Testis (tissue), 3 donors: ENCODE results near the gene ARHGAP30. TPM values are rescaled to one million over a fixed set of nuclear protein-coding genes. Genes with fewer than 3 reads are reported as not detected.

Experiments used
- DNase-seq: peaks from one replicate; pipeline ENCODE4 v3.0.0-alpha.2; 2019
- H3K27ac ChIP-seq, 2 donors: fragments of 200-600 bp; sonication (generic); one replicate each; pipeline ENCODE4 v1.5.1; 2019
- H3K27me3 ChIP-seq: fragments of 200-600 bp; sonication (generic); one replicate; pipeline ENCODE4 v1.5.1; 2019
- H3K36me3 ChIP-seq: fragments of 200-600 bp; sonication (generic); one replicate; pipeline ENCODE4 v1.5.1; 2017; ENCODE audit warnings: low read depth; ENCODE audit errors: missing control alignments
- H3K4me1 ChIP-seq: fragments of 200-600 bp; sonication (generic); one replicate; pipeline ENCODE4 v1.5.1; 2019
- H3K4me3 ChIP-seq, 2 donors: fragments of 200-600 bp; sonication (generic); one replicate each; pipeline ENCODE4 v1.5.1; 2017 to 2019
- H3K9me3 ChIP-seq: fragments of 200-600 bp; sonication (generic); one replicate; pipeline ENCODE4 v1.5.1; 2017
- POLR2A ChIP-seq: fragments of 450-650 bp; IDR thresholded peaks from one replicate; pipeline ENCODE4 v1.6.1; 2017; ENCODE audit warnings: antibody characterized with exemption, mild to moderate bottlenecking, moderate library complexity
- WGBS, 2 donors: methylation state at CpG; one replicate each; pipeline ENCODE4 v1.1.5; 2018; 5-methylcytosine and 5-hydroxymethylcytosine counted together
- intact Hi-C: fragments of 100-400 bp; cut with DNase I; formaldehyde crosslinking; loops from one replicate; pipeline ENCODE4 v1.15.1; 2023; ENCODE audit warnings: low total_unique reads
- polyA plus RNA-seq: library from polyadenylated mRNA; stranded (reverse); fragments of 350-450 nt; fragmentation: Illumina TruSeq; extraction: RNeasy Lipid Tissue Mini Kit (QIAGEN cat#74804); gene quantifications from one replicate; pipeline ENCODE4 v1.2.3, GENCODE V29; 2014; ENCODE audit warnings: low read depth, low replicate concordance; ENCODE audit not compliant: insufficient read depth
- total RNA-seq, 2 donors: library from RNA; depleted of rRNA; stranded (reverse); fragments of >200 nt; gene quantifications; one replicate each; pipeline ENCODE4 v1.2.3, GENCODE V29; 2016
- TF ChIP-seq, protein P1 (sequence below), 3 experiments: fragments of 450-650 bp in 2 of 3; fragments of 200-600 bp in 1 of 3; sonication (generic) in 1 of 3; IDR thresholded peaks; one replicate each; pipeline ENCODE4 v1.5.1; 2016 to 2019; ENCODE audit warnings: antibody characterized with exemption in 3 of 3, mild to moderate bottlenecking in 2 of 3, moderate library complexity in 1 of 3

The ARHGAP30 gene
- total and polyA plus RNA-seq, 3 donors from 2014 or later: 0.79 to 5.4 (median 1.6) TPM

DNA sequence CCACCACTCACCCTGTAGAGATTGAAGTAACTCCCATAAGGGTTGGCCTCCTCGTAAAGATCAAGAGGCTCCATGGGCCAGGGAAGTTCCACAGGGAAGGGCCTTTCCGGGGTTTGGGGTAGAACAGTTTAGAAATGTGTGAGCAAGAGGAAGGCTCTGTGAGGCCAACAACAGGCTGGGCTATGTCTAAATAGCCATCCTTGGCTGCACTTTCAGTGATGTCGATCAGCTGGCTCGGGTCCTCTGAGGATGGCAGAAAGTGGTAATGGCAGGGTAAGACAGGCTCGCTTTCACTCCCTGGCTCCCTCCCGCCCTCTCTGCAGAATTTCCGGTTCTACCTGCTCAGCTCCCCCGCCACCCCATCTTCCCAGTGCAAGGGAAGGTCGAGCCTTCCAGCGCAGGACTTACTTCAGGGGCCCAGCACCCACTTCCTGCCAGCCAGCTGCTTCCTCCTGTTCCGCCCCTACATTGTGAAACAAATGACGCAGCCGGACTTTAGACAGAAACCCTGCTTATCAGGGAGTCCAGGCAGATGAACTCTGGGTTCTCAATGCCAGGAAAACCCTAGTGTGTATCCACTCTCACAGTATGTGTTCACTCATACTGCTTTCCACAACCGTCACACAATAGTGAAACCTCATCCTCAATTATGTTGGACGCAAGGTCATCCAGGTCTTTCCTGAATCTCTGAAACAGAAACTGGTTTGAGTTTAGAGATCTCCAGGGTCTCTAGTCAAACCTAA, 56.0 kb downstream of the ARHGAP30 start:
- 60 to 65% methylated on average over 15 of the region's 15 CpGs for WGBS, 2 donors
- DNase-seq: peak; percentile 79
- TF ChIP-seq, protein P1, sequence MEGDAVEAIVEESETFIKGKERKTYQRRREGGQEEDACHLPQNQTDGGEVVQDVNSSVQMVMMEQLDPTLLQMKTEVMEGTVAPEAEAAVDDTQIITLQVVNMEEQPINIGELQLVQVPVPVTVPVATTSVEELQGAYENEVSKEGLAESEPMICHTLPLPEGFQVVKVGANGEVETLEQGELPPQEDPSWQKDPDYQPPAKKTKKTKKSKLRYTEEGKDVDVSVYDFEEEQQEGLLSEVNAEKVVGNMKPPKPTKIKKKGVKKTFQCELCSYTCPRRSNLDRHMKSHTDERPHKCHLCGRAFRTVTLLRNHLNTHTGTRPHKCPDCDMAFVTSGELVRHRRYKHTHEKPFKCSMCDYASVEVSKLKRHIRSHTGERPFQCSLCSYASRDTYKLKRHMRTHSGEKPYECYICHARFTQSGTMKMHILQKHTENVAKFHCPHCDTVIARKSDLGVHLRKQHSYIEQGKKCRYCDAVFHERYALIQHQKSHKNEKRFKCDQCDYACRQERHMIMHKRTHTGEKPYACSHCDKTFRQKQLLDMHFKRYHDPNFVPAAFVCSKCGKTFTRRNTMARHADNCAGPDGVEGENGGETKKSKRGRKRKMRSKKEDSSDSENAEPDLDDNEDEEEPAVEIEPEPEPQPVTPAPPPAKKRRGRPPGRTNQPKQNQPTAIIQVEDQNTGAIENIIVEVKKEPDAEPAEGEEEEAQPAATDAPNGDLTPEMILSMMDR (IDR thresholded peaks at IDR 0.05): no peak
- no peak for TF ChIP-seq POLR2A
- intact Hi-C loops: no loop called here
- peak overlapping the region; percentile 53 to 78 for H3K27ac ChIP-seq
- no peaks in the 10 kb centered on the region for H3K27me3 ChIP-seq
- H3K36me3 ChIP-seq: no peaks in the 10 kb centered on the region
- no peaks in the 10 kb centered on the region for H3K9me3 ChIP-seq
- H3K4me3 ChIP-seq: no peak overlapping the region
- H3K4me1 ChIP-seq: peaks cover 5% of the 10 kb centered on the region

DNA sequence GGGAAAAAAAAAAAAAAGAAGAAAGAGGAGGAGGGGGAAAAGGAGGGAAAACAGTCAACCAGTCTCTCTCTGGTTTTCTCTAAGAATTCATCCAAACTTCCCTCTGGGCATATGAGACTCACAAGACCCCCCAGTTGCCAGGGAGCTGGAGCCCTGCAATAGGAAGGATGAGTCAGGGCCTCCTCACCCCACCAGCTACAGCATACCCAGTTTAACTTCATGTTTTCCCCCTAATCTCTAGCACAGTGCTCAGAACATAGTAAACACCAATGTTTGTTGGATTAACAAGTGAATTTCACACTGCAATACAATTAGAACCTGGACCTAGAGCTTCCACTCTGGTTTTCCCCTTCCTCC, 56.6 kb downstream of the ARHGAP30 start:
- peaks cover 5% of the 10 kb centered on the region for H3K4me1 ChIP-seq
- no peak overlapping the region for H3K4me3 ChIP-seq
- DNase-seq: no peak

DNA sequence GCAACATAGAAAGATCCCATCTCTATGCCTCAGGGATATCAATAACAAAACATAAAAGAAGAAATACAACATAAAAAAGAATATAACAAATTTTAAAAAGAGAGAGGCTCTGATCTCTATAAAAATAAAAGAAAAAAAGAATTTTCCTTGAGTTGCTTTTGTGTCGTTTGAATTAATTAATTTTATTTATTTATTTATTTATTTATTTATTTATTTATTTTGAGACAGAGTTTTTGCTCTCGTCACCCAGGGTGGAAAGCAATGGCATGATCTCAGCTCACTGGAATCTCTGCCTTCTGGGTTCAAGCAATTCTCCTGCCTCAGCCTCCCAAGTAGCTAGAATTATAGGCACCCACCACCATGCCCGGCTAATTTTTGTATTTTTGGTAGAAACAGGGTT, 57.3 kb downstream of the ARHGAP30 start:
- Histone ChIP-seq H3K4me1 (peaks cover 5% of the 10 kb centered on the region), H3K36me3 (no peaks in the 10 kb centered on the region), H3K27me3 (no peaks in the 10 kb centered on the region), H3K27ac (peak overlapping the region in 1 of 2 donors; percentile 78), H3K4me3 (no peak overlapping the region), H3K9me3 (no peaks in the 10 kb centered on the region)
- 95% methylated on average over 3 of the region's 3 CpGs for WGBS, 2 donors
- DNase-seq: no peak
- intact Hi-C loops: no loop called here
- no peak for TF ChIP-seq POLR2A
- TF ChIP-seq, protein P1 (IDR thresholded peaks at IDR 0.05): no peak

More for the DNA sequence above, 56.6 kb downstream of the ARHGAP30 start:
- intact Hi-C loops: no loop called here
- Histone ChIP-seq H3K27ac (peak overlapping the region; percentile 53 to 78), H3K36me3 (no peaks in the 10 kb centered on the region), H3K27me3 (no peaks in the 10 kb centered on the region), H3K9me3 (no peaks in the 10 kb centered on the region)
- TF ChIP-seq, protein P1 (IDR thresholded peaks at IDR 0.05): no peak

DNA sequence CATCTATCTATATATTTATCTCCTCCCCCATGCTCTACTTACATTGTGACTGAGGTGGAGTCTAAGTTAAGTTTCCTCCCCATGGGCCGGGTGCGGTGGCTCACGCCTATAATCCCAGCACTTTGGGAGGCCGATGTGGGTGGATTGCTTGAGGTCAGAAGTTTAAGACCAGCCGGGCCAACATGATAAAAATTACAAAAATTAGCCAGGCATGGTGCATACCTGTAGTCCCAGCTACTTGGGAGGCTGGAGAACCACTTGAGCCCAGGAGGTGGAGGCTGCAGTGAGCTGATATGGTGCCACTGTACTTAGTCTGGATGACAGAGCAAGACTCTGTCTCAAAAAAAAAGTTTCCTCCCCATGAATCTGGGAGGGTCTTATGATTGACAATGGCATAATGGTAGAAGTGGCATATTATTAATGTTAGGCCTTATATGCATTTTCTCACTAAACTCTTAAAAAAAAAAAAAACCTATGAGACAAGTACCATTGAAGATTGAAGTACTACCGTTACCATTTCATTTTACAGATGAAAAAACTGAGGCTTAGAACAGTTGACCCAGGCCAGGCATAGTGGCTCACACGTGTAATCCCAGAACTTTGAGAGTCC, 60.0 kb downstream of the ARHGAP30 start:
- intact Hi-C loops: no loop called here
- TF ChIP-seq, protein P1 (IDR thresholded peaks at IDR 0.05): no peak
- no peak for TF ChIP-seq POLR2A
- Histone ChIP-seq H3K4me3 (no peak overlapping the region), H3K36me3 (no peaks in the 10 kb centered on the region), H3K27me3 (no peaks in the 10 kb centered on the region), H3K4me1 (peaks cover 5% of the 10 kb centered on the region), H3K27ac (no peak overlapping the region), H3K9me3 (no peaks in the 10 kb centered on the region)
- WGBS, 2 donors: 90 to 95% methylated on average over 7 of the region's 7 CpGs
- no peak for DNase-seq
